Esophagus squamous epithelium (tissue), 4 donors: ENCODE results near the gene PARD3.

ENCODE experiments used
- POLR2A ChIP-seq, 4 donors: fragments of 450-650 bp; IDR thresholded peaks; one replicate each; pipeline ENCODE4 v1.6.1; 2017; ENCODE audit warnings: antibody characterized with exemption in 4 of 4, mild to moderate bottlenecking in 4 of 4, moderate library complexity in 3 of 4
- TF ChIP-seq, protein P1 (sequence below), 6 experiments: fragments of 450-650 bp in 4 of 6; fragments of 200-600 bp in 2 of 6; sonication (generic) in 2 of 6; IDR thresholded peaks; one replicate each; pipeline ENCODE4 v1.5.1; 2016 to 2019; ENCODE audit warnings: antibody characterized with exemption in 6 of 6, mild to moderate bottlenecking in 4 of 6, moderate library complexity in 4 of 6

DNA sequence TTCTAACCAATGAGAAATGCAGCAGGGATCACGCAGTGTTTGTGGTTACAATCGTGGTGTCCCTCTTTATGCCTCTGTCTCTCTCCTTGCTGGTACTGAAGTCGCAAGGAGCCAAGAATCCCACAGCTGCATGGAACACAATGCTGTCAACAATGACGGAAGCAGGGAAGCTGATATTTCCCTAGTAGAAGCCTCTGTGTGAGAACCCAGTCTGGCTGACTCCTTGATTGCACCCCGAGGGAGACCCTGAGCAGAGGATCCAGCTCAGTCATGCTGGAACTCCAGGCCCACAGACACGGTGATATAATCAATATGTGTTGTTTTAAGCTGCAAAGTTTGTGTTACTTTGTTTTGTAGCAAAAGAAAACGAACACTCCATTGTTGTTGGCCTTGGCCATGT is 677.9 kb downstream of the PARD3 start:
- TF ChIP-seq, protein P1, sequence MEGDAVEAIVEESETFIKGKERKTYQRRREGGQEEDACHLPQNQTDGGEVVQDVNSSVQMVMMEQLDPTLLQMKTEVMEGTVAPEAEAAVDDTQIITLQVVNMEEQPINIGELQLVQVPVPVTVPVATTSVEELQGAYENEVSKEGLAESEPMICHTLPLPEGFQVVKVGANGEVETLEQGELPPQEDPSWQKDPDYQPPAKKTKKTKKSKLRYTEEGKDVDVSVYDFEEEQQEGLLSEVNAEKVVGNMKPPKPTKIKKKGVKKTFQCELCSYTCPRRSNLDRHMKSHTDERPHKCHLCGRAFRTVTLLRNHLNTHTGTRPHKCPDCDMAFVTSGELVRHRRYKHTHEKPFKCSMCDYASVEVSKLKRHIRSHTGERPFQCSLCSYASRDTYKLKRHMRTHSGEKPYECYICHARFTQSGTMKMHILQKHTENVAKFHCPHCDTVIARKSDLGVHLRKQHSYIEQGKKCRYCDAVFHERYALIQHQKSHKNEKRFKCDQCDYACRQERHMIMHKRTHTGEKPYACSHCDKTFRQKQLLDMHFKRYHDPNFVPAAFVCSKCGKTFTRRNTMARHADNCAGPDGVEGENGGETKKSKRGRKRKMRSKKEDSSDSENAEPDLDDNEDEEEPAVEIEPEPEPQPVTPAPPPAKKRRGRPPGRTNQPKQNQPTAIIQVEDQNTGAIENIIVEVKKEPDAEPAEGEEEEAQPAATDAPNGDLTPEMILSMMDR (IDR thresholded peaks at IDR 0.05), result no peak
- TF ChIP-seq POLR2A (IDR thresholded peaks at IDR 0.05), result no peak
